GM13977 (cell line): ENCODE results near the gene RAB2B.

ENCODE experiments used
- DNase-seq: peaks from one replicate; pipeline ENCODE4 v3.0.0; 2012; ENCODE audit warnings: low spot score
- CTCF ChIP-seq: IDR thresholded peaks from 2 replicates; pipeline ENCODE4 v1.5.1; 2012; ENCODE audit warnings: mild to moderate bottlenecking, control low read depth; ENCODE audit not compliant: insufficient read depth; ENCODE audit errors: extremely low read depth, missing control alignments
- in situ Hi-C: fragments of 300-500 bp; cut with MboI; formaldehyde crosslinking; loops from one replicate; pipeline ENCODE4 v1.12.0; 2022; ENCODE audit warnings: low sequenced_read_pairs, low pct_unique_long_range_greater_than_20kb, mixed read lengths, inconsistent platforms; ENCODE audit not compliant: unreplicated experiment

The RAB2B gene

GRCh38 chr14:21476925-21477681 is at the start of gene RAB2B, which contains the start of gene TOX4:
Gene RAB2B, minus strand, starts transcription at chr14:21476959. Its CDS starts 87 bp downstream, at chr14:21476872.
Gene TOX4, plus strand, starts transcription at chr14:21477195. Its CDS starts 84 bp downstream, at chr14:21477279.
- in situ Hi-C loops, result no loop called here
- DNase-seq, result peak; percentile 95
- peak; percentile 95 for TF ChIP-seq CTCF

- in situ Hi-C loops, result no loop called here
- peak; percentile 79 for DNase-seq
- no peak for TF ChIP-seq CTCF
These were observed 49.4 kb upstream of the RAB2B start, which contains the start of gene SALL2 for GRCh38 chr14:21525962-21526671. Gene SALL2, minus strand, starts transcription at chr14:21526346. Its CDS starts 219 bp downstream, at chr14:21526127.

GRCh38 chr14:21525571-21525961 is 48.8 kb upstream of the RAB2B start:
- in situ Hi-C loops, result no loop called here
- no peak for TF ChIP-seq CTCF
- no peak for DNase-seq

- in situ Hi-C loops, result no loop called here
- no peak for DNase-seq
- TF ChIP-seq CTCF, result no peak
These were observed 48.1 kb upstream of the RAB2B start for GRCh38 chr14:21524575-21525490.

- DNase-seq, result no peak
- in situ Hi-C loops, result no loop called here
- no peak for TF ChIP-seq CTCF
These were observed 46.4 kb upstream of the RAB2B start for GRCh38 chr14:21523203-21523602.

GRCh38 chr14:21521501-21521900 is 44.7 kb upstream of the RAB2B start:
- DNase-seq, result no peak
- TF ChIP-seq CTCF, result no peak
- in situ Hi-C loops, result no loop called here
